B cell (primary cell): ENCODE results near the gene KCNAB3. TPM values are rescaled to one million over a fixed set of nuclear protein-coding genes. Genes with fewer than 3 reads are reported as not detected.

Source experiments
- ATAC-seq: fragments of 200-7000 bp; cut with Tn5 transposase; one replicate; pipeline ENCODE4 v1.10.0; 2021; ENCODE audit warnings: low read depth, mild to moderate bottlenecking, moderate number of reproducible peaks, moderate library complexity
- CTCF ChIA-PET: fragments of 350-600 bp; sonication (Branson Sonifier 250); formaldehyde crosslinking; loops from one replicate; lab custom pipeline; 2021; ENCODE audit warnings: antibody characterized with exemption, inconsistent platforms; lab: Charles Lee
- POLR2A ChIA-PET: fragments of 350-600 bp; sonication (Branson Sonifier 250); formaldehyde crosslinking; loops from one replicate; lab custom pipeline; 2021; ENCODE audit warnings: antibody characterized with exemption; lab: Charles Lee
- DNase-seq: peaks from one replicate; pipeline ENCODE4 v3.0.0; 2013
- H2AFZ ChIP-seq: 2 replicates; pipeline ENCODE4 v1.6.1; 2012; ENCODE audit warnings: mild to moderate bottlenecking, low read depth, low read length; ENCODE audit not compliant: insufficient read depth, poor library complexity, severe bottlenecking
- H3K27ac ChIP-seq, 2 donors: 1 replicate in 1 of 2; 2 replicates in 1 of 2; pipeline ENCODE4 v1.5.1; 2012 to 2013; ENCODE audit warnings: low read length in 2 of 2, mild to moderate bottlenecking in 2 of 2, moderate library complexity in 1 of 2
- H3K27me3 ChIP-seq, 4 experiments: fragments of 200-600 bp in 1 of 4; sonication (generic) in 1 of 4; replicated peaks in 1 of 4; 1 replicate in 2 of 4; 2 replicates in 2 of 4; pipeline versions ENCODE4 v1.6.1 to v1.7.0; 2013 to 2016; ENCODE audit warnings: low read length in 3 of 4, mild to moderate bottlenecking in 2 of 4, mixed read lengths in 1 of 4, moderate library complexity in 1 of 4; ENCODE audit not compliant: insufficient read depth in 4 of 4, control insufficient read depth in 3 of 4; ENCODE audit errors: control extremely low read depth in 1 of 4
- H3K36me3 ChIP-seq, 2 experiments: replicated peaks in 1 of 2; 1 replicate in 1 of 2; 2 replicates in 1 of 2; pipeline versions ENCODE4 v1.6.1 to v1.7.1; 2013; ENCODE audit warnings: low read length in 1 of 2; ENCODE audit not compliant: insufficient read depth in 2 of 2, control insufficient read depth in 1 of 2; ENCODE audit errors: control extremely low read depth in 1 of 2, extremely low read depth in 1 of 2
- H3K4me1 ChIP-seq, 2 donors: fragments of 200-600 bp in 1 of 2; sonication (generic) in 1 of 2; 1 replicate in 1 of 2; 2 replicates in 1 of 2; pipeline versions ENCODE4 v1.5.1 to v1.6.1; 2013 to 2017; ENCODE audit warnings: low read length in 2 of 2; ENCODE audit not compliant: control insufficient read depth in 2 of 2, insufficient read depth in 2 of 2
- H3K4me2 ChIP-seq: replicated peaks from 2 replicates; pipeline ENCODE3; 2012; ENCODE audit warnings: mild to moderate bottlenecking, low read depth, low read length; ENCODE audit not compliant: poor library complexity, severe bottlenecking
- H3K4me3 ChIP-seq, 5 experiments: fragments of 200-600 bp in 1 of 5; sonication (generic) in 1 of 5; 1 replicate in 3 of 5; 2 replicates in 2 of 5; pipeline versions ENCODE4 v1.5.1 to v1.7.0; 2011 to 2016; ENCODE audit warnings: low read length in 4 of 5, mild to moderate bottlenecking in 4 of 5, low read depth in 2 of 5, control low read depth in 1 of 5, moderate library complexity in 1 of 5; ENCODE audit not compliant: insufficient read depth in 1 of 5; ENCODE audit errors: control extremely low read depth in 1 of 5, extremely low read depth in 1 of 5
- H3K79me2 ChIP-seq: fragments of 200-600 bp; sonication (generic); one replicate; pipeline ENCODE4 v1.6.0; 2016; ENCODE audit warnings: low read length; ENCODE audit not compliant: control insufficient read depth, insufficient read depth
- H3K9ac ChIP-seq: fragments of 200-600 bp; sonication (generic); 2 replicates; pipeline ENCODE4 v1.6.1; 2017; ENCODE audit warnings: mild to moderate bottlenecking, low read length, moderate library complexity
- H3K9me3 ChIP-seq, 3 donors: one replicate each; pipeline versions ENCODE4 v1.6.1 to v1.7.1; 2013; ENCODE audit warnings: low read length in 2 of 3; ENCODE audit not compliant: control insufficient read depth in 2 of 3, insufficient read depth in 1 of 3; ENCODE audit errors: control extremely low read depth in 1 of 3
- H4K20me1 ChIP-seq: 2 replicates; pipeline ENCODE4 v1.6.0; 2012; ENCODE audit warnings: mild to moderate bottlenecking, low read length; ENCODE audit not compliant: insufficient read depth, control insufficient read depth, poor library complexity, severe bottlenecking
- H3K27ac Mint-ChIP-seq: one replicate; pipeline ENCODE4 v1.8.0; 2021; ENCODE audit warnings: mixed read lengths
- H3K27me3 Mint-ChIP-seq: one replicate; pipeline ENCODE4 v1.8.0; 2021; ENCODE audit warnings: mixed read lengths
- H3K4me1 Mint-ChIP-seq: one replicate; pipeline ENCODE4 v1.8.0; 2021; ENCODE audit warnings: mixed read lengths
- H3K4me3 Mint-ChIP-seq: one replicate; pipeline ENCODE4 v1.8.0; 2021; ENCODE audit warnings: mixed read lengths
- H3K9me3 Mint-ChIP-seq: one replicate; pipeline ENCODE4 v1.8.0; 2022; ENCODE audit warnings: mixed read lengths; ENCODE audit not compliant: insufficient read depth
- EZH2 ChIP-seq: IDR thresholded peaks from 2 replicates; pipeline ENCODE4 v1.6.1; 2012; ENCODE audit warnings: borderline replicate concordance, low read depth, mild to moderate bottlenecking, moderate library complexity, low read length; ENCODE audit not compliant: insufficient read depth, poor library complexity, severe bottlenecking
- WGBS: methylation state at CpG from one replicate; pipeline ENCODE4 v1.1.5; 2013; ENCODE audit warnings: missing lambda C conversion rate; ENCODE audit not compliant: insufficient coverage; 5-methylcytosine and 5-hydroxymethylcytosine counted together
- intact Hi-C: fragments of 100-400 bp; cut with micrococcal nuclease; formaldehyde crosslinking; loops from one replicate; pipeline ENCODE4 v1.10.0; 2022
- polyA plus RNA-seq: library from polyadenylated mRNA; depleted of rRNA; stranded (reverse); fragments of >200 nt; gene quantifications from 2 replicates; pipeline ENCODE4 v1.2.3, GENCODE V29; 2012
- total RNA-seq, 2 donors: library from RNA; stranded (reverse); fragments of 120-200 nt in 1 of 2; gene quantifications; 1 replicate in 1 of 2; 2 replicates in 1 of 2; pipeline versions ENCODE4 v1.2.3 to v1.2.4, GENCODE V29; 2013 to 2022
- TF ChIP-seq, protein P1 (sequence below): fragments of 200-600 bp; IDR thresholded peaks from one replicate; pipeline ENCODE4 v1.8.0; 2022; ENCODE audit warnings: antibody characterized with exemption, mild to moderate bottlenecking

KCNAB3 gene
- total and polyA plus RNA-seq, 2 donors (not counting 1 experiment from before 2014, with no cell fraction given) = 11.4 to 16.3 TPM

DNA sequence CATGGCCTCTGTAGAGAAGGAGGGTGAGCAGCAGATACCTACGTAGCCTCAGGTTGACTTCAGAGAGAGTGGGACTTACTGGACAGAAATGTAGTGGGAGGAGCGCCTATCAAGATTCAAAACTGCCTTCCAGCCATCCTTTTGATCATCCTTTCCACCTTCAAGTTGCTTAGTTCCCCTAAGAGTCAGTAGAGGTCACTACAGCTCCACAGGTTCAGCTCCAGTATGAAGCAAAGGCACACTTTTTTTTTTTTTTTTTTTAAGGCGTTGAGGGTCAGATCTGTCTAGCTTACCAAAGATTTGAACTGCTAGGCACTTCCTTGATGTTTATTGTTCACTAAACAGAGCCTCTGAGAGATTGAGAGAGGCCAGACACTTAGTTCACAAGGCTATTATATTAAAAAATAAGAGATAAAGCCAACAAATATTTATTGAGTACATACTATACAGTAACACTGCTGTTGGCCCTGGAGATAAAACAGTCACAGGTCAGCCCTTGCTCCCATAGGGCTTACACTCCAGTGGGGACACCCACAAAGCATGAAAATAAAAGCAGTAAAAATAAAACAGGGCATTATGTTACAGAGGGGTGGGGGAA lies 16.6 kb downstream of the KCNAB3 start:
- peaks cover 24% of the 10 kb centered on the region for H3K4me1 Mint-ChIP-seq
- Histone ChIP-seq H2AFZ (no peak overlapping the region), H3K27me3 (no peaks in the 10 kb centered on the region), H3K4me3 (no peak overlapping the region), H3K9ac (no peak overlapping the region), H3K9me3 (no peaks in the 10 kb centered on the region), H3K79me2 (no peaks in the 10 kb centered on the region), H3K4me1 (peaks cover 16 to 20% of the 10 kb centered on the region in 2 donors), H3K27ac (no peak overlapping the region), H4K20me1 (no peaks in the 10 kb centered on the region), H3K4me2 (no peak overlapping the region), H3K36me3 (peaks cover 7 to 28% of the 10 kb centered on the region in 2 experiments)
- H3K4me3 Mint-ChIP-seq = peak overlapping the region; percentile 37
- CTCF ChIA-PET = interaction anchor here (0.6 to 16.7 kb wide), 27 partner anchors 12 to 1100 kb away, joined by 3 to 284 read pairs (median 3); partner anchors contain the start of genes ALOX15B, CNTROB, NAA38 and SLC25A35
- TF ChIP-seq, protein P1, sequence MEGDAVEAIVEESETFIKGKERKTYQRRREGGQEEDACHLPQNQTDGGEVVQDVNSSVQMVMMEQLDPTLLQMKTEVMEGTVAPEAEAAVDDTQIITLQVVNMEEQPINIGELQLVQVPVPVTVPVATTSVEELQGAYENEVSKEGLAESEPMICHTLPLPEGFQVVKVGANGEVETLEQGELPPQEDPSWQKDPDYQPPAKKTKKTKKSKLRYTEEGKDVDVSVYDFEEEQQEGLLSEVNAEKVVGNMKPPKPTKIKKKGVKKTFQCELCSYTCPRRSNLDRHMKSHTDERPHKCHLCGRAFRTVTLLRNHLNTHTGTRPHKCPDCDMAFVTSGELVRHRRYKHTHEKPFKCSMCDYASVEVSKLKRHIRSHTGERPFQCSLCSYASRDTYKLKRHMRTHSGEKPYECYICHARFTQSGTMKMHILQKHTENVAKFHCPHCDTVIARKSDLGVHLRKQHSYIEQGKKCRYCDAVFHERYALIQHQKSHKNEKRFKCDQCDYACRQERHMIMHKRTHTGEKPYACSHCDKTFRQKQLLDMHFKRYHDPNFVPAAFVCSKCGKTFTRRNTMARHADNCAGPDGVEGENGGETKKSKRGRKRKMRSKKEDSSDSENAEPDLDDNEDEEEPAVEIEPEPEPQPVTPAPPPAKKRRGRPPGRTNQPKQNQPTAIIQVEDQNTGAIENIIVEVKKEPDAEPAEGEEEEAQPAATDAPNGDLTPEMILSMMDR = peak; percentile 84
- TF ChIP-seq EZH2 = no peak
- WGBS = no CpG with 5 or more reads among the region's 3 CpGs
- no peaks in the 10 kb centered on the region for H3K27me3 Mint-ChIP-seq
- intact Hi-C loops = loop anchor here (1.0 kb wide), 2 partner anchors 77 to 144 kb away; no protein-coding TSS in a partner anchor
- ATAC-seq (peak; percentile 28), DNase-seq (peak; percentile 83)
- H3K27ac Mint-ChIP-seq = no peak overlapping the region
- POLR2A ChIA-PET = interaction anchor here (0.6 to 1.9 kb wide), 5 partner anchors 51 to 306 kb away, joined by 3 to 13 read pairs (median 5); no protein-coding TSS in a partner anchor
- H3K9me3 Mint-ChIP-seq = no peaks in the 10 kb centered on the region

DNA sequence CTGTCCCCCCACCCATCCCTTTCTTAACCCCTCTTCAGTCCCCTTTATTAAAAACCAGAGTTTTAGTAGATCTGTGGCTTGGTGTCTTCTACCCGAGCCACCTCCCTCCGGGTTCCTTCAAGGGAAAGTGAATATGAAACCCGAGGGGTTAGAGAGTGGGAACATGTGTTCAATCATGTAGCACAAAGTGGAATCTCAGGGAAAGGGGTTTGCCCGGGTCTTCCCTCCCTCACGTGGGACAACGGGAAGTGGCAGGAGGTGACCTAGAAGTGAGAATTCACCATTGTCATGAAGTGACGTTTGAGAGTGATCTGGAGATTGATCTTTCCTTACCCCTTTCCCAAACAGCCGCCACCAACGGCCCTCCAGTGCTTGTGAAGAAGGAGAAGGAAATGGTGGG lies 18.5 kb downstream of the KCNAB3 start:
- ChIA-PET POLR2A (no interaction called here), CTCF (interaction anchor here (0.7 to 16.7 kb wide), 4 partner anchors 76 to 191 kb away, joined by 3 to 284 read pairs (median 40); no protein-coding TSS in a partner anchor)
- no peak overlapping the region for H2AFZ ChIP-seq
- H3K27me3 ChIP-seq = no peaks in the 10 kb centered on the region
- H3K9me3 ChIP-seq = no peaks in the 10 kb centered on the region
- Mint-ChIP-seq H3K9me3 (no peaks in the 10 kb centered on the region), H3K4me3 (no peak overlapping the region), H3K27ac (no peak overlapping the region), H3K4me1 (peaks cover 16% of the 10 kb centered on the region), H3K27me3 (no peaks in the 10 kb centered on the region)
- H3K9ac ChIP-seq = no peak overlapping the region
- no peaks in the 10 kb centered on the region for H4K20me1 ChIP-seq
- H3K79me2 ChIP-seq = no peaks in the 10 kb centered on the region
- ATAC-seq (no peak), DNase-seq (no peak)
- WGBS = 89% methylated on average over 3 of the region's 9 CpGs
- peaks cover 7 to 43% of the 10 kb centered on the region in 2 experiments for H3K36me3 ChIP-seq
- no peak overlapping the region for H3K4me2 ChIP-seq
- no peak for TF ChIP-seq EZH2
- TF ChIP-seq, protein P1 = no peak
- no peak overlapping the region for H3K27ac ChIP-seq
- H3K4me1 ChIP-seq = peaks cover 8 to 10% of the 10 kb centered on the region in 2 donors
- no peak overlapping the region for H3K4me3 ChIP-seq
- intact Hi-C loops = no loop called here
